OCI-LY1 (cell line): Measurements from ENCODE around the gene ITFG1.
A peak's percentile ranks its signal among the peaks of the same experiment; 100 is the strongest.

Experiments
- H2AFZ ChIP-seq: fragments of 200-600 bp; sonication (generic), shearing (Covaris generic); 2 replicates; pipeline ENCODE4 v1.6.0; 2014; ENCODE audit warnings: antibody characterized with exemption, mild to moderate bottlenecking, low read length
- H3F3A ChIP-seq: fragments of 200-600 bp; sonication (generic), shearing (Covaris generic); 2 replicates; pipeline ENCODE4 v1.6.0; 2014; ENCODE audit warnings: mild to moderate bottlenecking, antibody characterized with exemption, low read length, moderate library complexity; ENCODE audit not compliant: insufficient read depth
- H3K27ac ChIP-seq: fragments of 200-600 bp; sonication (generic); 2 replicates; pipeline ENCODE4 v1.5.1; 2014; ENCODE audit warnings: low read length, mixed run types, mild to moderate bottlenecking, low read depth; ENCODE audit not compliant: poor library complexity, severe bottlenecking
- H3K27me3 ChIP-seq: fragments of 200-600 bp; sonication (generic); 2 replicates; pipeline ENCODE4 v1.6.0; 2014; ENCODE audit warnings: antibody characterized with exemption, mild to moderate bottlenecking, low read length, moderate library complexity; ENCODE audit not compliant: insufficient read depth
- H3K36me3 ChIP-seq: fragments of 200-600 bp; sonication (generic); 2 replicates; pipeline ENCODE4 v1.6.1; 2014; ENCODE audit warnings: mild to moderate bottlenecking, antibody characterized with exemption, low read length, moderate library complexity, mixed read lengths; ENCODE audit not compliant: insufficient read depth
- H3K4me1 ChIP-seq: fragments of 200-600 bp; sonication (generic); 2 replicates; pipeline ENCODE4 v1.5.1; 2014; ENCODE audit warnings: mild to moderate bottlenecking, low read length, moderate library complexity; ENCODE audit not compliant: insufficient read depth, severe bottlenecking
- H3K4me2 ChIP-seq: fragments of 200-600 bp; sonication (generic), shearing (Covaris generic); 2 replicates; pipeline ENCODE4 v1.6.1; 2014; ENCODE audit warnings: low read length
- H3K4me3 ChIP-seq: fragments of 200-600 bp; sonication (generic); 2 replicates; pipeline ENCODE4 v1.5.1; 2014; ENCODE audit warnings: low read length, low read depth, mild to moderate bottlenecking, mixed read lengths; ENCODE audit not compliant: poor library complexity, severe bottlenecking
- H3K79me2 ChIP-seq: fragments of 200-600 bp; shearing (Covaris generic); 2 replicates; pipeline ENCODE4 v1.6.1; 2016; ENCODE audit warnings: mixed run types, low read length, mixed read lengths; ENCODE audit not compliant: insufficient read depth
- H3K9ac ChIP-seq: fragments of 200-600 bp; sonication (generic), shearing (Covaris generic); 2 replicates; pipeline ENCODE4 v1.6.1; 2014; ENCODE audit warnings: mild to moderate bottlenecking, low read length, mixed read lengths
- H3K9me2 ChIP-seq: fragments of 200-600 bp; sonication (generic), shearing (Covaris generic); 2 replicates; pipeline ENCODE4 v1.6.1; 2014; ENCODE audit warnings: low read depth, mild to moderate bottlenecking, low read length, mixed read lengths
- H3K9me3 ChIP-seq: fragments of 200-600 bp; shearing (Covaris generic); 2 replicates; pipeline ENCODE4 v1.6.1; 2014; ENCODE audit warnings: low read length, mixed read lengths
- H4K20me1 ChIP-seq: fragments of 200-600 bp; sonication (generic), shearing (Covaris generic); 2 replicates; pipeline ENCODE4 v1.6.0; 2016; ENCODE audit warnings: mild to moderate bottlenecking, low read length; ENCODE audit not compliant: insufficient read depth
- EZH2 ChIP-seq: fragments of 200-600 bp; sonication (generic), shearing (Covaris generic); IDR thresholded peaks from 2 replicates; pipeline ENCODE4 v1.8.0; 2017; ENCODE audit warnings: borderline replicate concordance, mixed run types, mild to moderate bottlenecking, antibody characterized with exemption, low read length, moderate library complexity, mixed read lengths
- TF ChIP-seq, protein P1 (sequence below): fragments of 200-600 bp; sonication (generic), shearing (Covaris generic); IDR thresholded peaks from 2 replicates; pipeline ENCODE4 v1.5.1; 2017; ENCODE audit warnings: mild to moderate bottlenecking, antibody characterized with exemption, low read length, moderate library complexity, mixed read lengths

ITFG1 gene

GRCh38 chr16:47460711-47461597, at the start of gene ITFG1, which contains the start of gene PHKB:
Gene ITFG1 (minus strand): TSS chr16:47461063. CDS start chr16:47461045, 18 bp downstream.
Gene PHKB (plus strand): TSS chr16:47461331. CDS start chr16:47461351, 20 bp downstream.
- Histone ChIP-seq H3K36me3 (peaks cover 37% of the 10 kb centered on the region; the same call in 1 of the 2 replicates), H3K79me2 (peaks cover 70% of the 10 kb centered on the region), H3K9me2 (no peaks in the 10 kb centered on the region), H3K27ac (peak within 1 kb of the TSS; percentile 96), H2AFZ (no peak within 1 kb of the TSS), H4K20me1 (no peaks in the 10 kb centered on the region), H3K4me3 (peak within 1 kb of the TSS; percentile 73), H3K9ac (peak within 1 kb of the TSS; percentile 75), H3K27me3 (no peaks in the 10 kb centered on the region), H3K9me3 (no peaks in the 10 kb centered on the region), H3K4me2 (peak within 1 kb of the TSS; percentile 88), H3F3A (peaks cover 6% of the 10 kb centered on the region; the same call in 1 of the 2 replicates), H3K4me1 (peaks cover 64% of the 10 kb centered on the region)
- TF ChIP-seq, protein P1, sequence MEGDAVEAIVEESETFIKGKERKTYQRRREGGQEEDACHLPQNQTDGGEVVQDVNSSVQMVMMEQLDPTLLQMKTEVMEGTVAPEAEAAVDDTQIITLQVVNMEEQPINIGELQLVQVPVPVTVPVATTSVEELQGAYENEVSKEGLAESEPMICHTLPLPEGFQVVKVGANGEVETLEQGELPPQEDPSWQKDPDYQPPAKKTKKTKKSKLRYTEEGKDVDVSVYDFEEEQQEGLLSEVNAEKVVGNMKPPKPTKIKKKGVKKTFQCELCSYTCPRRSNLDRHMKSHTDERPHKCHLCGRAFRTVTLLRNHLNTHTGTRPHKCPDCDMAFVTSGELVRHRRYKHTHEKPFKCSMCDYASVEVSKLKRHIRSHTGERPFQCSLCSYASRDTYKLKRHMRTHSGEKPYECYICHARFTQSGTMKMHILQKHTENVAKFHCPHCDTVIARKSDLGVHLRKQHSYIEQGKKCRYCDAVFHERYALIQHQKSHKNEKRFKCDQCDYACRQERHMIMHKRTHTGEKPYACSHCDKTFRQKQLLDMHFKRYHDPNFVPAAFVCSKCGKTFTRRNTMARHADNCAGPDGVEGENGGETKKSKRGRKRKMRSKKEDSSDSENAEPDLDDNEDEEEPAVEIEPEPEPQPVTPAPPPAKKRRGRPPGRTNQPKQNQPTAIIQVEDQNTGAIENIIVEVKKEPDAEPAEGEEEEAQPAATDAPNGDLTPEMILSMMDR = no peak
- TF ChIP-seq EZH2 = no peak

- no peak overlapping the region for H2AFZ ChIP-seq
- no peak overlapping the region for H3K9ac ChIP-seq
- H4K20me1 ChIP-seq = no peaks in the 10 kb centered on the region
- no peaks in the 10 kb centered on the region for H3K9me2 ChIP-seq
- no peak overlapping the region for H3K4me2 ChIP-seq
- H3K27me3 ChIP-seq = no peaks in the 10 kb centered on the region
- no peak for TF ChIP-seq EZH2
- TF ChIP-seq, protein P1 = no peak
- no peak overlapping the region for H3K27ac ChIP-seq
- H3K36me3 ChIP-seq = peaks cover 51% of the 10 kb centered on the region
- H3K4me1 ChIP-seq = peaks cover 9% of the 10 kb centered on the region
- H3K4me3 ChIP-seq = no peak overlapping the region
- no peaks in the 10 kb centered on the region for H3K9me3 ChIP-seq
- no peaks in the 10 kb centered on the region for H3F3A ChIP-seq
- H3K79me2 ChIP-seq = no peaks in the 10 kb centered on the region
These were observed 46.8 kb upstream of the ITFG1 start for GRCh38 chr16:47507701-47508100.

GRCh38 chr16:47506800-47507199, 45.9 kb upstream of the ITFG1 start:
- peak overlapping the region; percentile 23 for H3K27ac ChIP-seq
- H3K4me3 ChIP-seq = no peak overlapping the region
- H3K27me3 ChIP-seq = no peaks in the 10 kb centered on the region
- peaks cover 54% of the 10 kb centered on the region for H3K36me3 ChIP-seq
- peaks cover 9% of the 10 kb centered on the region for H3K4me1 ChIP-seq
- no peaks in the 10 kb centered on the region for H3K79me2 ChIP-seq
- H3K9me2 ChIP-seq = no peaks in the 10 kb centered on the region
- H2AFZ ChIP-seq = no peak overlapping the region
- H3K4me2 ChIP-seq = no peak overlapping the region
- no peaks in the 10 kb centered on the region for H4K20me1 ChIP-seq
- no peaks in the 10 kb centered on the region for H3F3A ChIP-seq
- no peaks in the 10 kb centered on the region for H3K9me3 ChIP-seq
- H3K9ac ChIP-seq = no peak overlapping the region
- no peak for TF ChIP-seq EZH2
